GM21723 (cell line): ENCODE results near the gene TUG1.

Experiments
- ATAC-seq: cut with Tn5 transposase; IDR thresholded peaks from one replicate; pipeline ENCODE4 v1.9.1; 2021; ENCODE audit warnings: mild to moderate bottlenecking, moderate library complexity; ENCODE audit not compliant: unreplicated experiment

TUG1 gene

GRCh38 chr22:30996462-30996861 is 27.4 kb downstream of the TUG1 start:
- no peak for ATAC-seq

DNA sequence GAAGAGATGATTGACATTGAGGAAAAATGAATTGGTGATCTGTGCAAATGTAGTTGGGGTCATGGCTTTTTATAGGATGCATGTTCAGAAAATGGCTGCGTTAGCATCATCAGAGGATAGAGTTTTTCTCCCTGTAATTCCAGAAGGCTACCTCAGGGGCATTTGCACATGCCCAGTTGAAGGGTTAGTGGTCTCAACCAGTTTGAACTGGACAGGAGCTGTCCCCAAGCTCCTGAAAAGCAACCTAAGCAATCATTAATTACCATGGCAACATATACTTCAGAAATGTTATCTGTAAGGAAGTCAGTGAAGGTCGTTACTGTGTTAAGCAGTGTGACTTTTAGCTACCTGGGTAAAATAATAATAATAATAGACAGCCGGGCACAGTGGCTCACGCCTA is 29.3 kb downstream of the TUG1 start:
- no peak for ATAC-seq

DNA sequence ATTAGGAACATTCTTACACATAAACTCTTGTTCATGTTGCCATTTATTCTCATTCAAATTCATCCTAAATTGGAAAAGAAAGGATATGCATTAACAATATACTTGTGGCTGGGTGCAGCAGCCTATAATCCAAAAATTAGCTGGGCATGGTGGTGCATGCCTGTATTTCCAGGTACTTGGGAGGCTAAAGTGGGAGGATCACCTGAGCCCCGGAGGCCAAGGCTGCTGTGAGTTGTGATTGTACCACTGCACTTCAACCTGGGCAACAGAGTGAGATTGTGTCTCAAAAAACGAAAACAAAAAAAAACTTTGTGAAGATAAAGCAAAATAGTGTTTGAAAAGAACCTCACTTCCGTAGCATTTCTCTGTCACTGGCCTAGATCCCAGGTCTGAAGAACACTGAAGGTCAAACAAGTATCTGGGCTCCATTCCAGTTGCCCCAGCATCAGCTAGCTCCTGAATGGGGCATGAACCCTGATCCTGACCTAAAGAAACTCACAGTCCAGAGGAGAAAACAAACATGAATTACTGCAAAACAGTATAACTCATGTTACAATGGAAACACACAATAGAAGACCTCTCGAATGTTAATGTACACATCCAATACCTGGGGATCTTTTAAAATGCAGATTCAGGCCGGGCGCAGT is 32.2 kb downstream of the TUG1 start:
- no peak for ATAC-seq

DNA sequence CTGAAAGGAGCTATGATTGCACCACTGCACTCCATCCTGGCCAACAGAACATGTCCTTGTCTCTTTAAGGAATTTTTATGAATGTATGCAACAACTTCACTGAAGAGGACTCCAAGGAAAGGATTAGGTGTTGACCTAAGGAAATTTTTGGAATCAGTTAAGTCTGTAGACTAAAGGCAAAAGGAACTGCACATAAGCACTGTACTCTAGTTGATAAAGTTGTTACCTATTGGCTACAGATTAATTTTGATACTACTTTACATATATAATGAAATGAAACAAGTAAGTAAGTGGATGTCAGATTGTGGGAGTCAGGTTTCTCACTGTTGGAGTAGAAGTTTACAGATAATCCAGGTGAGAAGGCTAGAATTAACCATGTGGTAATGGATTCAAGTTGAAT is 36.5 kb downstream of the TUG1 start:
- ATAC-seq, result no peak

- no peak for ATAC-seq
Measured at GRCh38 chr22:31019191-31019930, 50.3 kb downstream of the TUG1 start.

DNA sequence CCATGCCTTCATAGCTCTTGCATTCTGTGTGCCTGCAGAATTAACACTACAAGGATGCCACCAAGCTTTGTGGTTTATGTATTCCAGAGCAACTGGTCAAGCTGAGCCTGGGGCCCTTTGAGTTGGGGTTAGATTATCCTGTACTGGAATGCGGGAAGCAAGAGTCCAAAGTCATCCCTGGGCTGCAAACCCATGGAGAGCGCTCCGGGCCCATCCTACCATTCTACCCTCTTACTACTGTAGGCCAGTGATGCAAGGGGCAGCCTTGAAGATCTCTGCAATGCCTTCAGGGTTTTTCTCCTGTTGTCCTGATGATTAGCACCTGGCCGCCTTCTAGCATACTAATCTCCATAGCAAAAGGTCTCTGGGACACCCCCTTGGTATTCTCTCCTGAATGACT is 51.3 kb downstream of the TUG1 start:
- ATAC-seq, result no peak

DNA sequence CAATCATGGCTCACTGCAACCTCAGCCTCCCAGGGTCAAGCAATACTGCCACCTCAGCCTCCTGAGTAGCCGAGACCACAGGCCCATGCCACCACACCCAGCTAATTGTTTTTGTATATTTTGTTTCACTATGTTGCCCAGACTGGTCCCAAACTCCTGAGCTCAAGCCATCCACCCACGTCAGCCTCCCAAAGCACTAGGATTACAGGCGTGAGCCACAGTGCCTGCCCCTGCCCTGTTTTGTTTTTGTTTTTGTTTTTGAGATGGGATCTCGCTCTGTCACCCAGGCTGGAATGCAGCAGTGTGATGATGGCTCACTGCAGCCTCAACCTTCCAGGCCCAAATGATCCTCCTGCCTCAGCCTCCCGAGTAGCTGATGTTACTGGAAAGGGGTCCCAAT is 53.5 kb downstream of the TUG1 start:
- ATAC-seq, result no peak
